Loucy (cell line): Measurements from ENCODE around the gene SLC7A1.

ENCODE experiments used
- H2AFZ ChIP-seq: fragments of 200-600 bp; sonication (generic); 2 replicates; pipeline ENCODE4 v1.6.0; 2016; ENCODE audit warnings: antibody characterized with exemption, mild to moderate bottlenecking, low read length, moderate library complexity
- H3F3A ChIP-seq: fragments of 200-600 bp; 2 replicates; pipeline ENCODE4 v1.6.0; 2016; ENCODE audit warnings: antibody characterized with exemption, low read depth, mild to moderate bottlenecking
- H3K27me3 ChIP-seq: fragments of 200-600 bp; sonication (generic); 2 replicates; pipeline ENCODE4 v1.6.1; 2014; ENCODE audit warnings: low read length, mild to moderate bottlenecking; ENCODE audit not compliant: insufficient read depth, poor library complexity, severe bottlenecking
- H3K36me3 ChIP-seq: fragments of 200-600 bp; sonication (generic); 2 replicates; pipeline ENCODE4 v1.6.1; 2016; ENCODE audit warnings: low read length; ENCODE audit not compliant: insufficient read depth
- H3K4me1 ChIP-seq: fragments of 200-600 bp; sonication (generic); 2 replicates; pipeline ENCODE4 v1.5.1; 2014; ENCODE audit warnings: low read length, mild to moderate bottlenecking; ENCODE audit not compliant: insufficient read depth, poor library complexity, severe bottlenecking
- H3K4me2 ChIP-seq: fragments of 200-600 bp; sonication (generic); 2 replicates; pipeline ENCODE4 v1.6.0; 2014; ENCODE audit warnings: antibody characterized with exemption, low read length, low read depth, mild to moderate bottlenecking; ENCODE audit not compliant: poor library complexity, severe bottlenecking
- H3K4me3 ChIP-seq: fragments of 200-600 bp; sonication (generic); 2 replicates; pipeline ENCODE4 v1.5.1; 2014; ENCODE audit warnings: low read length, mild to moderate bottlenecking, mixed read lengths; ENCODE audit not compliant: poor library complexity, severe bottlenecking
- H3K79me2 ChIP-seq: fragments of 200-600 bp; sonication (generic); 2 replicates; pipeline ENCODE4 v1.6.1; 2014; ENCODE audit warnings: low read length; ENCODE audit not compliant: insufficient read depth
- H3K9ac ChIP-seq: fragments of 200-600 bp; sonication (generic); 2 replicates; pipeline ENCODE4 v1.6.0; 2014; ENCODE audit warnings: mild to moderate bottlenecking, low read depth, low read length, moderate library complexity; ENCODE audit not compliant: poor library complexity, severe bottlenecking
- H3K9me2 ChIP-seq: fragments of 200-600 bp; sonication (generic); replicated peaks from 2 replicates; pipeline ENCODE4 v1.6.1; 2016; ENCODE audit warnings: low read depth, low read length, mixed read lengths
- H3K9me3 ChIP-seq: fragments of 200-600 bp; sonication (generic); 2 replicates; pipeline ENCODE4 v1.6.1; 2014; ENCODE audit warnings: mild to moderate bottlenecking, antibody characterized with exemption, low read length, low read depth; ENCODE audit not compliant: insufficient read depth
- H4K20me1 ChIP-seq: fragments of 200-600 bp; sonication (generic); 2 replicates; pipeline ENCODE4 v1.6.0; 2014; ENCODE audit warnings: antibody characterized with exemption, low read length, mild to moderate bottlenecking; ENCODE audit not compliant: insufficient read depth, poor library complexity, severe bottlenecking
- EZH2phosphoT487 ChIP-seq: fragments of 200-600 bp; IDR thresholded peaks from 2 replicates; pipeline ENCODE4 v1.6.1; 2018; ENCODE audit warnings: antibody characterized with exemption, mild to moderate bottlenecking, moderate library complexity, borderline replicate concordance
- TF ChIP-seq, protein P1 (sequence below): fragments of 200-600 bp; sonication (generic); conservative IDR thresholded peaks from 2 replicates; pipeline ENCODE4 v1.5.1; 2014; ENCODE audit warnings: mild to moderate bottlenecking, antibody characterized with exemption, low read length

The SLC7A1 gene

DNA sequence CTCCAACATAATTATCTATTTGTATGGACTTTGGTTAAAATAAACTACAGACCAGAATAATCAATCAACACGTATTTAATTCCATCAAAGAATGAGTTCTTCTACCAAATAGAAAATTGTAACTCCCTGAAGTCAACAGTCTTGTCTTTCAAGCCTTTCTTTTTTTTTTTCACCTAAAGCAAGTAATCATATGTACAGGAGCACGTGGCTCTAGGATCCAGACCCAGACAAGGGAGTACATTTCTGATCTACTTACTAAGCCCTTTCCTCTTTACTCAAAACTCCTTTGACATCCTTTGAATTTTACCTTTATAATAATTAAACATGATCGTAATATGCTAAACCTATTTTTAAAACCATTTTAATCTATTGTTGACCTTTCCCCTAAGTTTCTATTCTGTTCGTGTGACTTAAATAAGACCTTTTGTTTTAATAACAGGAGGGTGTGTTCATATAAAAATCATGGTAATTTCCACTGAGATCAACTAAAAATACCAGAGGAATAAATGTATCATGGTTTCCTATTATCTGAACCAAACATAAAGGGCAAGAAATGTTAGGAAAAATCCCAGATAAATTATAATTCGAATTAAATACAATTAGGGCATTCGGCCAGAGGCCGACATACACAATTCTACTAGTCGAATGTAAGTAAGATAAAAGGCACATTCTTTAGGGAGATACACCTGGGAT, 1.7 kb downstream of the SLC7A1 start:
- Histone ChIP-seq H3K9me3 (no peaks in the 10 kb centered on the region), H3K4me2 (peak overlapping the region; percentile 96), H3K9me2 (no peaks in the 10 kb centered on the region), H3K79me2 (peaks cover 67% of the 10 kb centered on the region), H2AFZ (no peak overlapping the region), H3K9ac (peak overlapping the region; percentile 86), H3K27me3 (no peaks in the 10 kb centered on the region), H3K36me3 (no peaks in the 10 kb centered on the region), H3F3A (no peaks in the 10 kb centered on the region), H4K20me1 (peaks cover 57% of the 10 kb centered on the region), H3K4me3 (peak overlapping the region; percentile 91), H3K4me1 (peaks cover 55% of the 10 kb centered on the region)
- TF ChIP-seq, protein P1, sequence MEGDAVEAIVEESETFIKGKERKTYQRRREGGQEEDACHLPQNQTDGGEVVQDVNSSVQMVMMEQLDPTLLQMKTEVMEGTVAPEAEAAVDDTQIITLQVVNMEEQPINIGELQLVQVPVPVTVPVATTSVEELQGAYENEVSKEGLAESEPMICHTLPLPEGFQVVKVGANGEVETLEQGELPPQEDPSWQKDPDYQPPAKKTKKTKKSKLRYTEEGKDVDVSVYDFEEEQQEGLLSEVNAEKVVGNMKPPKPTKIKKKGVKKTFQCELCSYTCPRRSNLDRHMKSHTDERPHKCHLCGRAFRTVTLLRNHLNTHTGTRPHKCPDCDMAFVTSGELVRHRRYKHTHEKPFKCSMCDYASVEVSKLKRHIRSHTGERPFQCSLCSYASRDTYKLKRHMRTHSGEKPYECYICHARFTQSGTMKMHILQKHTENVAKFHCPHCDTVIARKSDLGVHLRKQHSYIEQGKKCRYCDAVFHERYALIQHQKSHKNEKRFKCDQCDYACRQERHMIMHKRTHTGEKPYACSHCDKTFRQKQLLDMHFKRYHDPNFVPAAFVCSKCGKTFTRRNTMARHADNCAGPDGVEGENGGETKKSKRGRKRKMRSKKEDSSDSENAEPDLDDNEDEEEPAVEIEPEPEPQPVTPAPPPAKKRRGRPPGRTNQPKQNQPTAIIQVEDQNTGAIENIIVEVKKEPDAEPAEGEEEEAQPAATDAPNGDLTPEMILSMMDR = no peak
- no peak for TF ChIP-seq EZH2phosphoT487

DNA sequence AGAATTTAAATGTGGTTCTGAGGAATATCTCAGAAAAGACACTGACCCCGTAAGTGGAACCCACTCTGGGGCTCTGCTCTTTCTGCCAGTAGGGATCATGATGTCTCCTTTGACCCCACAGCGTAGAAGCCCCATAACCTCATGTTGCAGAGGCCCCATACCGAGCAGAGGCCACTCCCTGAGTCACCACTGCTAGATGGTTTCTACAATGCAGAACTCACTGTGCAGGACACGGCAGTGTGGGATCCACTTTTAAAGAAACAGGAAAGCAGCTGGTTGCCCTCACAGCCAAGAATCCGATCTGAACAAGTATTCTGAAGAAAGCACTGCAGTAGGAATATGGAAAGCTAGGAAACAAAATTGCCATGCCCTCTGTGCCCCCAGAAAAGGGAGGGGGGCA, 4.2 kb downstream of the SLC7A1 start:
- Histone ChIP-seq H3F3A (no peaks in the 10 kb centered on the region), H3K9ac (peak overlapping the region; percentile 86), H2AFZ (no peak overlapping the region), H3K9me3 (no peaks in the 10 kb centered on the region), H3K4me3 (peak overlapping the region; percentile 91), H3K9me2 (no peaks in the 10 kb centered on the region), H3K4me2 (peak overlapping the region; percentile 96), H3K27me3 (no peaks in the 10 kb centered on the region), H3K4me1 (peaks cover 65% of the 10 kb centered on the region), H4K20me1 (peaks cover 78% of the 10 kb centered on the region), H3K79me2 (peaks cover 91% of the 10 kb centered on the region), H3K36me3 (no peaks in the 10 kb centered on the region; the same call in 1 of the 2 replicates)
- no peak for TF ChIP-seq EZH2phosphoT487
- TF ChIP-seq, protein P1 = no peak

DNA sequence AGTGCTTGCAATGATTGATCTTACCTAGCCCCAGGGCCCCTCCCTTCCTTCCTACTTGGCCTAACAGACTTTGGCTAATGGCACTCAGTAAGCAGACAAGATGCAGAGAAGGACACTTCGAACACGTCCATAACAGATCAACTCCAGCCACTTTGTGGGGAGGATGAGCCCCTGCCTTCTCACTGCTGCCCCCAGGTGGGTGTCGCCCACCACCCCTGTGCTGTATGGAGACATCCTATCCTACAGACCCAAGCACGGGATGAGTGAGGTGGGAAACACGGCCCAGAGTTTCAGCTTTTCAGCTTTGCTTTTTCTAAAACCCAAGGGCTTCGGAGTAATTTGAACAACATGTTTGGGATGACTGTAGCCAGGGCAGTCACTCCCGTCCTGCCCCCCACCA, 5.5 kb downstream of the SLC7A1 start:
- H3K4me3 ChIP-seq = peak overlapping the region; percentile 91
- peaks cover 92% of the 10 kb centered on the region for H4K20me1 ChIP-seq
- peak overlapping the region; percentile 96 for H3K4me2 ChIP-seq
- H3K9me2 ChIP-seq = no peaks in the 10 kb centered on the region
- no peak overlapping the region for H2AFZ ChIP-seq
- H3K4me1 ChIP-seq = peaks cover 61% of the 10 kb centered on the region
- H3K79me2 ChIP-seq = peaks cover 100% of the 10 kb centered on the region
- H3K9ac ChIP-seq = no peak overlapping the region
- H3K36me3 ChIP-seq = no peaks in the 10 kb centered on the region; the same call in 1 of the 2 replicates
- TF ChIP-seq EZH2phosphoT487 = no peak
- TF ChIP-seq, protein P1 = peak; percentile 50
- no peaks in the 10 kb centered on the region for H3K27me3 ChIP-seq
- no peaks in the 10 kb centered on the region for H3K9me3 ChIP-seq
- no peaks in the 10 kb centered on the region for H3F3A ChIP-seq
